HG02571 (cell line): ENCODE measurements around the gene GRAMD4.

Experiments
- ATAC-seq: cut with Tn5 transposase; IDR thresholded peaks from one replicate; pipeline ENCODE4 v1.9.1; 2021; ENCODE audit warnings: mild to moderate bottlenecking, moderate library complexity; ENCODE audit not compliant: unreplicated experiment

The GRAMD4 gene

DNA sequence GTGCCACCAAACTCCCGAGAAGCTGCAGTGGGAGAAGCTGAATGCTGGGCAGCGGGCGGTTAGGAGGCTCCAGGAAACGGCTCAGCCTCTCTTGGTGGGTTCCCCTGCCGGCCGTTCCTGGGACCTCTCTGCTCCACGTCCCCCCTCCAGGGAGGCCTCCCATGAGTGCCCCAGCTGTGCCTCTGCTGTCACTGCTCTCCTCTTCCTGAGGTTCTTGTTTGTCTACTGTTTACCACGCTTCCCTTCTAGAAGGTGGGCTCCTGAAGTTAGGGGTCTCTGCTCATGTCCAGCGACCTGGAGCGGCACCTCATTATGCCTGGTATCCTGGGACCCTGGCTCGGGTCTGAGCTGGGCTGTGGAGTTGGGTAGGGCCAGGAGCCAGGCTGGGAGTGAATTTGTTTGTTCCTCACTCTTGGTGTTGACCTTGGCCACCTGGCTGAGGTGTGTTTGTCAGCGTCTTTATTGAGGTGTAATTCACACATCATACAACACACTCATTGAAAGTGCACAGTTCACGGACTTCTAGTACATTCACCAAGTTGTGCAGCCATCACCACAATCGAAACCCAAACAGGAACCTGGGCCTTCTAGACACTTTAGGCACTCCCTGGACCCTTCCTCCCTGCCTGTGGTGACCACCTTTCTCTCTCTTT, 37.8 kb upstream of the GRAMD4 start:
- ATAC-seq: no peak

DNA sequence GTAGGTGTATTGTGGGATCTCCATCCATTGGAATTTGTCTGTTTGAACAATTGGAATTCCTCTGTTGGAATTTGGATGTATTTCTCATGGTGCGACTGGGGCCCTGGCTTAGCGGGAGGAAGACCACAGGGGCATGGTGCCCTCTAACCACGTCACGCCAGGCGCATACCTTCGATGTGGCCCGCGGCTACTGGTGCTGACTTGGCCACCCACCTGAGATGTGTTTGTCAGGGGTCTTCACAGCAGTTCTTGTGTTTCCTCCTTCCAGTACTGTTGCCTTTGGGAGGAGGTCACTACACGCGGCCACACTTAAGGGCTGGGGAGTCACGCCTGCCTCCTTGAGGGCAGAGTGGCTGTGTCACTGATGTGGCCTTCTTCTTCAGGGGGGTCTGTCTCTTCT, 36.6 kb upstream of the GRAMD4 start:
- ATAC-seq: no peak

DNA sequence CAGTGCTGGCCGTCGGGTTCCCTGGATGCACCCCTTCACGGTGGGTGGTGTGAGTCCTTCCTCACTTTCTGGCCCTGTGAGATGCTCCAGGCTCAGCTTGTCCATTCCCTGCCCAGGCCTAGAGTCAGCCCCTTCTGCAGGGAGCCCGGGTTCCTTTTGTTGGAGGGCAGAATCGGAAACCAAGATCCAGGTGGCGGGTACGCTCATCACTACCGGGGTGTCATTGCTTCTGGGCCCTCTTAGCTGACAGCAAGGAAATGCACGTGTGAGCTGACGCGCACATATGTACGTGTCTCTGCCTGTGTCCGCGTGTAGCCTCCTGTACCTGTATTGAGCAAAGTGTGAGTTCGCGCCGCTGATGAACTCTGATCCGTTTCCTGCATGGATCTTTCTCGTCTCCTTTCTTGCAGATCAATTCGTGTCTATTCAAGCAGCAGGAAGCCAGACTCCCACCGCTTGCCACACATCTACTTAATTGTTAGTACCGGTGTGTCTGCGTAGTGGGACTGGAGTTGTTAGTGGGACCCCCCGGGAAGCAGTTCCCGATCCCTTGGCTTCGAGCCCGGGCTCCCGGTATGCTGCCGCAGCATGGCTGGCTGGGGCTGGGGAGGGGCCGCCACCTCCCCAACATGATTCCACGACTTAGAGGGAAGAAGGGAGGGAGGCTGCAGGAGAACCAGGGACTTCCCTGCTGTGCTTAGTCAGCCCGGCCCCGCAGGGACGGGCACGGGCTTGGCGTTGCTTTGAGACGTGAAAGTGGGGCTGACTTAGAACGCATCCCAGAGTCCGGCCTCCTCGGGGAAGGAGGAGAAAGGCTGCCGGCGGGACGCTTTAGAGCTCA, 35.9 kb upstream of the GRAMD4 start:
- ATAC-seq: no peak

DNA sequence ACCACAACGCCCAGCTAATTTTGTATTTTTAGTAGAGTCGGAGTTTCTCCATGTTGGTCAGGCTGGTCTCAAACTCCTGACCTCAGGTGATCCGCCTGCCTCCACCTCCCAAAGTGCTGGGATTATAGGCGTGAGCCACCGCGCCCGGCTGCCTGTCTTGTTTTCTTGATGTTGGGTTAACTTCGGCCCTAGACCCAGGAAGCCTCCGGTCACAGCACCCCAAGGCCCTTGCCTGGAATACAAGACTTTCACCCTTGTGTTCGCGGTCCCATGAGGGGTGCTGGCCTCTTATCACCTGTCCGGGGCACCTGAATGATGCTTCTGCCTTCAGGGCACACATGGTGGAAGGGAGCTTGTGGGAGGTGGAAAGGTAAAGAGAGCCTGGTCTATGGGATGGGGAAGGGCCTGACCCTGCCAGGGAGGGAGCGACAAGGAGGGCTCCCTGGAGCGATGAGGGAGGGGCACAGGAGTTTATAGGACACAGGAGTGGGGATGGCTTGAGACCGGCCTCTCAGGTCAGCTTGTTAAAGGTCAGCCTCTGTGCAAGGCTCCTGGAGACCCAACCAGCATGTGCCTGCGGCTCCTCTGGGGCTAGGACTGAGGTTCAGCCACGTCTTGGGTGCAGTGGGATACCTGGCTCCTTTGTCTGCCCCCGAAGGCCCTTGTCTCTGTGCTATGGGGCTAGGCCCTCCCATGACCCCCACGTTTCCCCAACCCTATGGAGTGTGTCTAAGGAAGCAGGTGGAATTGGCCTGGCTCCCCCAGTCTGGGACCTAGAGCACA, 34.7 kb upstream of the GRAMD4 start:
- ATAC-seq: no peak

DNA sequence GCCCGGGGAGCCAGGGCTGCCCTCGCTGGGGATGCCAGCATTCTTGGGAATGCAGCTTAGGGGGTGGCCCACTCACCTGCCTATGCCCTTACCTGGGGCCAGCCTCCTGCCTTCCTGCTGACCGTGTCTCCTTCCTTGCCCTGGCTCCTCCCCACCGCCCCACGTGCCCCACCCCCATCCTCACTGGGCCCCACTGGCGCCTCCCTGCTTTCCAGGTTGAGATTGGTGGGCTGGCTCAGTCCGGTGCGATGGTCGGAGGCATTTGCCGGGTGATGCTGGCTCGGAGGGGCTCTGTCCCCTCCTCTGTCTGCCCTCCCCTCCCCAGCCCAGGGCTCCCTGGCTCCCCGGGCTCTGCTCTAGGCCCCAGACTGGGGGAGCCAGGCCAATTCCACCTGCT, 34.1 kb upstream of the GRAMD4 start:
- ATAC-seq: no peak

DNA sequence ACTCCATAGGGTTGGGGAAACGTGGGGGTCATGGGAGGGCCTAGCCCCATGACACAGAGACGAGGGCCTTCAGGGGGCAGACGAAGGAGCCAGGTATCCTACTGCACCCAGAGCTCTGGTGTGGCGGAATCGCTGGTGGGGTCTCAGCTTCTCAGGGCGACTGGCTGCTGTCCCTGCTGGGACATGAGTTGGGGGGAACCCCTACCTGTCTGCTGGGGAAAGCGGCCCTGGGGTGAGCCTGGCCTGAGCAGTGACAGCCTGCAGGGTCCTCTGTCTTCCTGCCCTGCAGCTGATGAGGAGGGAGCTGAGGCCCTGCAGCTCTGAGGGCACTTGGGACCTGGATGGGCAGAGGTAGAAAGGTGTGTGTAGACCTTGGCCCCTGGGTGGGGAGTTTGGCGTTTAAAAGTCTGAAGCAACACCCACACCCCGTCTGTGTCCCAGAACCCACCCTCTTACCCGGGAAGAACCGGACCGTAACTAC, 33.6 kb upstream of the GRAMD4 start:
- ATAC-seq: no peak

DNA sequence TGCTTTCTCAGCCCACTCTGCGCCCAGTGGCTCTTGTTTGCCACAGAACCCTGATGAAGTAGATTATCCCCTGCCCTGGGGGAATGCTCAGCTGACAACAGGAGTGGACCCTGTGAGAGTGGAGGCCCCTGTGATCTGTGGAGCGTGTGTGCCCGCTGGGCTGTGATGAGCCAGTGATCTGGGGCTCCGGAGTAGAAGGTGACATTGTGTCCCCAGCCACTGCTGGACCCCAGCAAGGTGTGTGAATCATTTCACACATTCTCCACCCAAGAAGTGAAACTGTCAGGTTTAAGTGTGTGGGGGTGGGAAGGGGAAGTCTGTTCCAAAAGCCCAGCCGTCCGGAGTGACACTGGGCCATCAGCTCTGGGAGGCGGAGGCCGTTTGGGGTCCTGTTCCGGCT, 33.1 kb upstream of the GRAMD4 start:
- ATAC-seq: no peak

DNA sequence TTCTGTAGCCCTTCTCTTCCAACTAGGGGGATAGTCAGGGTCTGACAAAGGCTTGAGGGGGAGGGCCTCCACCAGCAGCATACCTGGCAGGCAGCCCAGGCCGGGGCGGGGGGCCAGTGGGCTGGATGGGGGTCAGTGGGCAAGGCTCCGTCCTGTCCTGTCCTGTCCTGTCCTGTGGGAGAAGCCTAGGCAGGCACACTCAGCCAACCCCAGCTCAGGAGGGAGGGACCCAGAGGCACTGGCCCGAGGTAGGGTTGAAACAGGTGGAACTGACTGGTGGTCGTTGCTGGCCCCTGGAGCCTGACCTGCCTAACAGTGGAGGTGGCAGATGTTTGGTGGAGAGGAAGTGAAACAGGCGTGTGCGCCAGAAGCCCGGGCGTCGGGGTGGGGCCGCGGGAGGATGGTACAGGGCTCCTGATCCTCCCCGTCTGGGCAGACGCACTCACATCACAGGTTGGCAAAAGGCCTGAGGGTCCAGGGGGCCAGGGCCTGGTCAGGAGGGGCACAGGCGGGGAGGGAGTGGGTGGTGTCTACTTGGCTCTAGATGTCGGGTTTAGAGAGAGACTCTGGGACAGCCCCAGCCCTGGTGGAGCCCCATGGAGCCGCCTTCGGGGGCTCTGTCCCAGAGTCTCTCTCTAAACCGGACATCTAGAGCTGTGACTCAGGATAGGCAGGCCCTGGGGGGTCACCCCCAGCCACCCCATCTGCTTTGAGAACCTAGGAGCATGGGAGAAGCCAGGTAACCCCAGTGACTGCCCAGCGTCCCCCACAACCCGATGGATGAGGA, 32.5 kb upstream of the GRAMD4 start:
- ATAC-seq: peak; percentile 49

DNA sequence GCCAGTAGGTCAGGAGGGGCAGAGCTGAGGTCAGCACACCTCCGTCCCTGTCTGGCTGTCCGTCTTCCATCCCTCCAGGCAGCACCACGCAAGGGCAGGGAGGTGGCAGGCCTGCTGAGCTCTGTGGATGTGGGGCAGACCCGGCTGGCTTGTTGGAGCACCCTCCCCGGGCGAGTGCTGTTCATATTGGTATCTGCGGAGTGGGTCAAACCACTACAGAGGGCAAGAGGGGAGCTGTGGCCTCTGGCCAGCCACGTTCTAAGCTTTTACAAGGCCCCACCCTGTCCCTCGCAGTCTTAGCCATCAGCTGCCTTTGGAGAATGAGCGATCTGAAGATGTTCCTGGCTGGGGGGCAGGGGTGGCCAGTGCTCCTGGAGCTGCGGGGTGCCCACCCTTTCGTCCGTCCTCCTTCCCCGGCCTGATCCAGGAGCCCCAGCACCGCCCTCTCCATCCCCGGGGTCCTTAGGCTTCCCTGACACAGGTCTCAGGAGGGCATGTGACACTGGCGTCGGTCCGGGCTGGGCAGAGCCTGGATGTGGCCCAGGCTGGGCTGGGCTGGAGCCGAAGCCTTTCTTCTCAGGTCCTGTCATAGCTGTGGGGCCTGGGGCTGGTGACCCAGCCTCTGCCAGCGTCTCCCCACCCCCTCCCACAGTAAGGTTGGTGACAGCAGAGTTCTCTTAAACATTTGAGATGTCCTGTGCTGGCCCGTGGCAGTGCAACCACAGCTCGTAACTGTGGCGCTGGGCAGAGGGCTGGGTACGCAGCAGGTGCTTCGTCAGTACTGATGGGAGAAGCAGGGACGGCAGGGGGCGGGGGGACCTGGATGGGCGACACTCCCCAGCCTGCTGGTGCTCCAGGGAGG, 31.7 kb upstream of the GRAMD4 start:
- no peak for ATAC-seq

DNA sequence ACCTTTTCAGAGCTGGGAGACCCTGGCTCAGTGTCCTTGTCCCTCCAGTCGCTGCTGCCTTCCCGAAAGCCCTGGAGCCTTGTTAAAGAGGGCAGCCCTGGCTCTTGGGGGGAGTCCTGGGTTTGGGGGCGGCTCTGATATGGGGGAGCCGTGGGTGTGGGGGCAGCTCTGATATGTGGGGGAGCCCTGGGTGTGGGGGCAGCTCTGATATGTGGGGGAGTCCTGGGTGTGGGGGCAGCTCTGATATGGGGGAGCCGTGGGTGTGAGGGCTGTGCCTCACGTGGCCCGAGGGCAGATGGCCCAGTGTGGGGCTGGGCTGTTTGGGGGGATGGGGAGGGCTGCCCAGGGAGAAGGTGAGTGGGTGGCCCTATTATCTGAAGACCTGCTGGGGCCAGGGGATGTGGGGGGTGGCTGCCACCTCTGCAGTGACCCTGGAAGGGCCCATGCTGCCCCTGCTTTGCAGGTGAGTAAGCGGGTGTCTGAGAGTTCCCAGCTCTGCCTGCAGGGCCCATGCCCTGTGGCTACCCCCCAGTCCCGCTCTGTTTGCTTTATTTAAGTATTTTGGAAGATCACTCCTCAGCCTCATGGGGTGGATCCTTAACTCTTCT, 30.9 kb upstream of the GRAMD4 start:
- no peak for ATAC-seq

DNA sequence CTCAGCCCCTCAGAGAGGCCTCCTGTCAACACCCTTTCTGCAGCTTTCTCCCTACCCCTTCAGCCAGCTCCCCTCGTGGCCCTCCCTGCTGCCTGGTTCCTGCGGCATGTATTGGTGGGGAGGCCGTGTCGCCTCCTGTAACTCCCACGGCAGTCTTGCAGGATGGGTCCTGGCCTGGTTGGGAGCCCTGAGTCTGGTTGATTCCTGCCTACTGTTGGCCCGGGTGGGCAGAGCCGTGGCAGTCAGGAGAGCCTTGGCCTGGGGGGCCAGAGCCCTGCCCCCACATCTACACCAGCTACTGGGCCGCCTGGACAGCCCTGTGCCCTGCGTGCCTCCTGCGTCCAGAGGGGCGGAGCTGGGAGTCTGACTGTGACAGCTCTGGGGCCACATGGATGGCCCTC, 30.3 kb upstream of the GRAMD4 start:
- ATAC-seq: no peak

DNA sequence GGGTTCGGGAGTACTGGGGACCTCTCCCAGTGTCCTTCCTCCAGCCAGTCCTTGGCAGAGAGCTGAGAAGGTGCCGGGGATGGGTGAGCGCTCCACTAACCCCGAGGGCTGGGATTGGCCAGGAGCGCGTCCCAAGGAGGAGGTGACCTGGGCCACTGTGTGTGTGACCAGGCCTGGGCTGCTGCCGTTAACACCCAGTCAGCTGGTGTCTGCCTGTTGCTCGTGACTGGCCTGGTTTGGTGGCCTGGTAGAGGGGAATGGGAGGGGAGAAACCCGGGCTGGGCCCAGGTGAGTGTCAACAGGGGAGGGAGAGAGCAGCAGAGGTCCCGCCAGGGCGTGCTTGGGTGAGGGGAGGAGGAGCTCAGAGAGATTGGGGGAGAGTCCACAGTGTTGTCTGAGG, 29.9 kb upstream of the GRAMD4 start:
- ATAC-seq: no peak

DNA sequence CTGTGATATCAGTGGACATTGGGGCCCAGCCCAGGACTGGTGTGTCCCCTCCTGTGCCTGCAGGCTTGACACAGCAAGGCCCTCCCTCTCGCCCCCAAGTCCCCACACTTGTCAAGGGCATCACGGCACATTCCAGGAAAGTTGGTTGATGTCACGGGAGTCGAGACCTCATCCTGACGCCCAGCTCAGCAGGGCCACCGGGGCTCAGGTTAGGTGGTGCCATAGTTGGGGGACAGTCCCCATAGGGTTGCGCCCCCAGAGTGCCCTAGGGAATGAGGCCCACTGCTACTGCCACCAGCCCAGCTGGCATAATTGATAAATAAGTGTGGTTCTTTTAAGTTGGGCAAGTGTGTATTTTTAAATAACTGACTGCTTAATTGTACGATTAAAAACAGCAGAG, 28.3 kb upstream of the GRAMD4 start:
- no peak for ATAC-seq

DNA sequence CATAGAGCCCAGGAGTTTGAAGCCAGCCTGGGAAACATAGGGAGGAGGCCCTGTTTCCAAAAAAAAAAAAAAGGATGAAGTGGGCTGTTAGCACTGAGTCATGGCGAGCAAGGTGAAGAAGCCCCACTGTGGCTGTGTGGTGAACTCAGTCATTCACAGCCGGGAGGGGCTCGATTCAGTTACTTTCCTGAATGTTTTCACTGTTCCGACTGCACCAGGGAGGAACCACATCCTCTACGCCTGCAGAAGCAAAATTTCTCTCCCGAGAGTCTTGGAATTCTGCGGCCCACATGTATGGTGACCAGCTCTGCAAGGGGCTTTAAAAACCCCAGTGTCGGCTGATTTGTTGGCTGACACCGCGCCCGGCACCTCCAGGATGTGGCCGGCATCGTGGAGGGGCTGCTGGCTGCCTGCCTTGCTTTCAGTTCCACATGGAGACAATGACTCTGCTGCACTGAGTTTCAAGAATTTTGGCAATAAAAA, 27.8 kb upstream of the GRAMD4 start:
- ATAC-seq: no peak

DNA sequence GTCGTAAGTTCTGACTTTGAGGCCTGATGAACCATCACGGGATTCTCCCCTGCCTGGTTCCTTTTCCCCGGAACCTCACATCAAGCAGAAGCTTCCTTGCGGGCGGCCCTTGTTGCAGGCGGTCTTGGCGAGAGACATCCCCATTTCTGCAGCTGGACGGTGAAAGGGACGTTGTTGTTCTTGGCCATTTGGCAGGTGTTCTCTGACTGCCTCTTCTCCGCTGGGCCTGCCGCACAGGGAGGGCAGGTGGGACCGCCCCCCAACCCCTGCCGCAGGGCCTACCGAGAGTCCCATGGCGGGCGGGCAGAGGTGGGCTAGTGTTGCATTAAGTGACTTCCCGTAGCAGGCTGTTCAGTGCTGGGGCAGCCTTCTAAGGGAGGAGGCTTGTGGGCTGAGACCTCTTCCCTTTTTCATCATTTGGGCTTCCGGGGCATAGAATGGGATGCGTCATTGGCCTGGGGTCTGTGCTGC, 26.9 kb upstream of the GRAMD4 start:
- no peak for ATAC-seq

DNA sequence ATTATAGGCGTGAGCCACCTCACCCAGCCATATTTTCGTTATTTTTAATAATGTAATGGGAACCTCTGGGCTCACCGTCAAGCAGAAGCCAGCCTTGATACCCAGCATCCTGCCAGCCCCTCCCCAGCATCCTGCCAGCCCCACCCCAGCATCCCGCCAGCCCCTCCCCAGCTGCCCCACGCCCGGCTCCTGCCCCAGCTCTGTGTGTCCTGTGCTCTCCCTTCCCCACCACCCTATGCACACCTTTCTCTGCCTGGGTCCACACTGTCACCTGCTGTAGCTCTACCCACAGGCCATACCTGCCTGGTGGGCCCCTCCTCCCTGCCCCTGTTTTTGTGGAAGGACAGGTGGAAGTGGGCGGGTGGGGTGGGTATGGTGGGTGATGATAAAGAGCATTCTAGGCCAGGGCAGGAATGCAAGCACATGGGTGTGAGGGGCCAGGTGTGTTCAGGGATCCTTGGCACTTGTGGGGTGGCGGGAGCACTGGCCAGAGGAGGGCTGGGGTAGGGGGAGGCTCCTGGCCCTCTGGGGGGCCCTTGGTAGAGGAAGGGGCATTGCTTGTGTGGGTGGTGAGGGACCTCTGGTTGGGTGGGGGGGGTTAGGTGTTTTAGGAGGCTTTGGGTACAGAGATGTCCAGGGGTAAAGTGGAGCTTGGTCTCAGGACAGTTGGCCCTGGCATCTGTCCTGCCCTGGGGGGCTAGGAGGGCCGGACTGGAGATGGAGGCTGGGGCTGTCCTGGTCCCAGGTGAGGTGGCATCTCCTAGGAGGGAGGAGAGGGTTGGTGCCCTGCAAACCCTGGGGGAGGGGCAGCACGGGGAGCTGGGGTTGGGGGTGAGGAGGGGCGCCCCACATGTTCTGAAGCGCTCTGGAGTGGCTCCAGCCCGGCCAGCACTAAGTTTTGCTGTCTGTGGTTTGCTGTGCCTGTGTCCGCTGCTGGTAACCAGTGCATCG, 25.9 kb upstream of the GRAMD4 start:
- ATAC-seq: no peak

DNA sequence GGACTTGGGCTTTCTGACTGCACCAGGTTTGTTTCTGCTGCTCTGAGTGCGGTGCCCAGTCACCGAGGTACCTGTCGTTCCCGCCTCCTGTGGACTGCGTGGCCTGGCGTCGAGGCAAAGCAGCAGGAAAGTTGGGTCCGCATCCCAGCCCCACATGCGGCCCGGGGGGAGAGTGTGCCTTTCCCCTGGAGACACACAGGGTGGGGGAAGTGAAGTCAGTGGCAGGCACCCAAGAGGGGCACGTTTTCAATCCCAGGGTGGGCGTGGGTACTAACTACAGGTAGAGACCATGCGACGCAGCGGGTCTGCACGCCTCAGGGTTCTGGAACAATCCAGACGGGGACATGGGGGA, 25.3 kb upstream of the GRAMD4 start:
- no peak for ATAC-seq

DNA sequence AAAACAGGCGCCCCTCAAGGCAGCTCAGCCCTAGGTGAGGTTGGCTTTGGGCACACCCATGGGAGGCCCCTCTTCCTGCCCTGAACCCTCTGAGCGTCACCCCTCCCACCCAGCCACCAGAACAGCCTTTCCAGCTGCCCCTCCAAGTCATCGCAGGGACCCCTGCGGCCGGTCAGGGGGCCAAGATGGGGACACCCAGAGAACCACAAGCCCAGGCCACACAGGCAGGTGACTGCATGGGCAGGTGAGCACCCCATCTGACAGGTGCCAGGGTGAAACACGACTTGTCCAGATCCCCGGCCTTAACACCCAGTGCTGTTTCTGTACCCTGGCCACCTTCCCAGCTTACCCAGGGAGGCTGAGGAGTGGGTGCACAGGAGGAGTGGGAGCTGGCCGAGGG, 24.6 kb upstream of the GRAMD4 start:
- no peak for ATAC-seq
